HG02973 (cell line): Measurements from ENCODE around the gene PRLH.

Experiments used
- ATAC-seq: cut with Tn5 transposase; IDR thresholded peaks from one replicate; pipeline ENCODE4 v1.9.1; 2021; ENCODE audit warnings: moderate library complexity; ENCODE audit not compliant: unreplicated experiment

PRLH gene

DNA sequence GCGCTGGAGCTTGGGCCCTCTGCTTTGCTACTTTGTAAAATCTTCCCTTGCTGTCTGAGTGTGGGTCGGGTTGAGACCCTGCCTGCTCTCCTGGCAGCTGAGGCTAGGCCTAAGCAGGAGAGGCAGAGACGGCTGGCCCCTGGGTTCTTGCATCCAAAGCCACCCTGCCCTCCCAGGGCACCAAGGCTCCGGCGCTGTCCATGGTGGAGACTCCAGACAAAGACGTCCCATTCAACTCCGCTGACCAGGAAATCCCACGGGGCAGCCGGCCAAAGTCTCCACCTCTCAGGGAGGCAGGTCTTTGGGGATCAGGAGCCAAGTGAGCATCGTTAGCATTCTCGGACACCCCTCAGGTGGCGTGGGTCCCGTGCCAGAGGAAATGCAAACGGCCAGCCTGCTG lies 2.6 kb upstream of the PRLH start:
- no peak for ATAC-seq

- ATAC-seq: no peak
Observed at GRCh38 chr2:237564526-237565131, 1.7 kb upstream of the PRLH start.

GRCh38 chr2:237565974-237566373 lies 400 bp upstream of the PRLH start:
- ATAC-seq: no peak

GRCh38 chr2:237567276-237568029 lies 1.1 kb downstream of the PRLH start:
- ATAC-seq: no peak

DNA sequence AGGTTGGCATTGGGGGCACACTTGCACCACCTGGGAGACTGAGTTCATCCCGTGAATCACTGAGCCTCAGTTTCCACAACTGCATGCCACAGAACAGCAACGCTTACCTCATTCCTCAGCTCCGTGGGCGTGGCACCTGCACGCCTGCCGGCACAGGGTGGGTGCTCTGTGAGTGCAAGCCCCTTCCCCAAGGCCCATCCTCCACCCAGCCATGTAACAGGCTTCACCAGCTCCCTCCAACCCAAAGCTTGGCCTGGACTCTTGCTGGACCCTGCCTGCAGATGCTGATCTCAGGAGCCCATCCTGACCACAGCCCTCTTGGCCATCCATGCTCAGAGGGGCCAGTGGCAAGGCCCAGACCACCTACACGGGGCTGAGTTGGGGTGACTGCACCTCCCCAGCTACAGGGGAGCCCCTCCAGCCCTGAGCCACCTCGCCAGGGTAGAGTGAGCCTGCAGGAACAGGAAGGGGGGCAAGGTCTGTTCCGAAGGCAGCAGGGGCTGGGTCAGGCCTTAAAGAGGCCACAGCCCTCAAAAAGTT lies 1.8 kb downstream of the PRLH start:
- no peak for ATAC-seq

GRCh38 chr2:237569041-237569440 lies 2.7 kb downstream of the PRLH start:
- ATAC-seq: no peak

DNA sequence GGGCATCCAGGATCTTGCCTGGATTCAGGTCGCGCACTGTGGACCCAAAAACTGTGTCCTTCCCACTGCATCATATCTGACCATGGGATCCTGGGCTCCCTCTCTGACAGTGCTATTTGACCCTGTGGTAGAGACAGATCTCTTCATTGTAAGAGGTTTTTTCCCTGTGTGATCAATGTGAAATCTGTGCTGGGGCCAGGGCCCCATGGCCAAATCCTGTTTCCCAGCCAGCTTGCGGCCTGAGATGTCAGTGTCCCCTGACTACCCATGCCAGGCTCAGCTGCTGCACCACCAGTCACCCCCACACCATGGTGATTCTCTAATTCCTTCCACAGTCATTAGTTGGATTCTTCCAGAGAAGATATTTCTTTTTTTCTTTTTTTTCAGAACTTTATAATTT lies 3.5 kb downstream of the PRLH start:
- no peak for ATAC-seq

DNA sequence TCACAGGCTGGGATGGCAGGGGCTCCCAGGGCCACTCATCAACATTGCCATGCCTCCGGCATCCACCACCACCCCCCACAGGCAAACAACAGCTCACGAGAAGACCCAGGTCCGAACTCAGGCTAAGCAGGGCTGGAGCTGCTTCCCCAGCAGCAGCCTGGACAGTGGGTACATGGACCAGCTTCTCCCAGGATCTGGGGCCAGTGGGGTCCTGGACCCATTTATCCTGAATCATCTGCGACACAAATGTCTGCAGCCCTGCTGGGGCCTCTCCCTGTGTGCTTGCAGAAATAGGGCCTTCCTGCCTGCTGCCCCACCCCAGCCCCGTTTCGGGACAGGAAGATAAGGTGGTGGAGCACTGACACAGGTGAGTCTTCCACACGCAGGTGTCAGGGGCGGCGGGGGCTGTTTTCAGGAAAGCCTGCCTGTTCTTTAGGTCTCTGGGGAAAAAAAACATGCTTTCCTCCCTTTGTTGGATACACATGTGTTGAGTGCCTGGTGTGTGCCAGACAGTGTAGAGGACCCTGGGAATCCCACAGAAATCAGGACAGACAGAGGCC lies 4.5 kb downstream of the PRLH start:
- no peak for ATAC-seq

GRCh38 chr2:237571551-237571950 lies 5.2 kb downstream of the PRLH start:
- ATAC-seq: no peak

DNA sequence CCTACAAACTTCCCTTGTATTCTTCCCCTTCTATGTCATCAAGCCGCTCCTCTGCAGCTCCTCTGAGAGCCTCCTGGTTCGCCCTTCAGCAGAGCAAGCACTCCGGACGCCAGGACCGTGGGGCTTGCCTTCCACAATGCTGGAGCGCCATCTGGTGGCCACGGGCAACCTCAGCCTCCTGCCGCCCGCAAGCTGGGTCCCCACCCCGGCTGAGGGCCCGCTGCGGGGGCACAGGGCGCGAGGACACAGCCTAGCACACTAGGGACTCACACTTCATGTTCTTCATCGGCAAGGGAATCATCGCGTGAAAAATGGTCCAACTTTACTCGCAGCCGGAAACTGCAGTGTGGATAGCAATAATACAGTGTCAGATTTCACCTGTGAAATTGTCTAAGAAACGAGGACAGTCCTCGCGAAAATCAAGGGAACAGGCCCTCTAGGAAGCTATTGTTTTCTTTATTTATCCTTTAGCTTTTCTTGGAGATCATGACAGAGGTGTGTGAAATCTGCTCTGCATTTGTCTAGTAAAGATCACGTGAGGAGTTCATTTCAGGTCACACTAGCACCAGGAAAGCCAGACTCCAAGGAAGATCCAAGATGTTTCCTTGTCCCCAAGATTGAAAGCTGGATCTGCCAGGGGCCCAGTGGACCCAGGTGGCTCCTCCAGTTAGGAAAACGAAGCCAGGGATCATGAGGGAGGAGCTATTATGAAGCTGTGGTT lies 5.8 kb downstream of the PRLH start:
- ATAC-seq: peak; percentile 77

- ATAC-seq: no peak
Observed at GRCh38 chr2:237572742-237573101, 6.3 kb downstream of the PRLH start.

GRCh38 chr2:237573721-237574415 lies 7.5 kb downstream of the PRLH start:
- ATAC-seq: no peak

- ATAC-seq: no peak
Observed at GRCh38 chr2:237574467-237574866, 8.1 kb downstream of the PRLH start.

DNA sequence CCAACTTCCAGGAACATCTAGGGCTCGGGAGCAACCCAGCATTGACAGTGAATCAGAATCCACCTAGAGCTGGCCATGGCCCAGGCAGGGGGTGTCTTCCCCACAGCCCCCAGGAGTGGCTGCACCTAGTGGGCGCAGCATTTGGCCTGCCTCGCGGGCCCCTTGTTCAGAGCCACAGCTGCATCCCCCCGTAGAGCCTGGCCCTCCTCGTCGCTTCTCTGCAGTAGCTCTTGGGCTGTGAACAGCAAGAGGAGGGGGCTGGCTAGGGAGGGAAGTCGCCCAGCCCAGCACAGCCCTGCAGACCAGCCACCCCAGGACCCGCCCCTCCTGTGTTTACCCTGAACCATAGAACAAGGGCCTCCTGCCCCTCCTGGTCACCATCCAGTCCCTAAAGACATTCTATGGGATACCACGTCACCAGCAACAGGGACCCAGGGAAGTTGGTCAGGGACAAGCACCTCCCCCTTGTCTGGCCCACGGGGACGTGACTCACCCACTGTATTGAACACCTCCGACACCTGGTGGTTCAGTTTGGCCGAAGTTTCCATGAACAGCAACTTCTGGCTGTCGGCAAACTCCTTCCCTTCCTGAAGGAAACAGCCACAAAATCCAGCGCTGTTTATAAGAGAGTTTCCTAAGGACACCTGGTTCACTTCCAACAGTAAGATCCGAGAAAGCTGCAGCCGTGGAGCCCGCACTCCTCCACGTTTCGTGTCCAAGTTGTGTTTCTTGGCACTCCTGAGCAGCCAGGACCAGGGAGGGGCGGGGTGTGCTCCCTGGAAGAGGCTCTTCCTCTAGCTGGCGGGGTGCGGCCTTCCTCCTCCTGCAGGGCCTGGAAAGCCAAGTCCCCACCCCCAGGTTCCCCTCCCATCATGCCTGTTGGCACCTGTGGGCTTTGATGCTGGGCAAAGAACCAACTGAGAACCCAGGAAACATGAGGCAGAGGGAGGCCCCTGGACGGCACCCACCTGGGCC lies 8.8 kb downstream of the PRLH start:
- ATAC-seq: no peak

- ATAC-seq: no peak
Observed at GRCh38 chr2:237575869-237576862, 9.8 kb downstream of the PRLH start.

- no peak for ATAC-seq
Observed at GRCh38 chr2:237576974-237577373, 10.6 kb downstream of the PRLH start.

DNA sequence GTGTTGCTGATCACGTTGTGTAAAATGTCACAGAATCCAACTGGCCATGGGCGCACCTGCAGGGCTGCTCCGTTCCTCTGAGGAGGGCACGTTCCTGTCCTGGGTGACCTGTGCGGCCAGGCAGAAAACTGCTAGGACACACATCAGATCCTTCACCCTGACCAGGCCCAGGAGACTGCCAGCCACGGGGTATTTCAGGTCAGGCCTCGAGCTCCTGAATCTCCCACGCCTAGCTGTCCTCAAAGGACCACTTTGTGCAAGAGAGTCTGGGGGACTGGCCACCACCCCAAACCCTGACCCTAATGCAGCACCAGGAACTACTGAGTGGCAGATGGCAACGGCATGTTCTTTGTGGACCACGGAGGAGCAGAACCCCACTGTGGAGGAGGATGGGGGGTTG lies 11.1 kb downstream of the PRLH start:
- ATAC-seq: no peak

- ATAC-seq: no peak
Observed at GRCh38 chr2:237577956-237578870, 11.8 kb downstream of the PRLH start.
